KOPT-K1 (cell line): ENCODE data around the gene NRDE2.
"Not testable (repeated sequence)": the region's sequence is repeated elsewhere in the genome, so short reads cannot be mapped to it uniquely, and the experiment has no call there.

Experiments
- H3K27ac ChIP-seq: fragments of 200-600 bp; sonication (generic); 2 replicates; pipeline ENCODE4 v1.5.1; 2016; ENCODE audit warnings: antibody characterized with exemption, mild to moderate bottlenecking, low read depth, low read length; ENCODE audit not compliant: poor library complexity, severe bottlenecking
- H3K36me3 ChIP-seq: fragments of 200-600 bp; sonication (generic); 2 replicates; pipeline ENCODE4 v1.5.1; 2017; ENCODE audit warnings: antibody characterized with exemption, mild to moderate bottlenecking, low read length, moderate library complexity; ENCODE audit not compliant: insufficient read depth
- H3K9me3 ChIP-seq: fragments of 200-600 bp; sonication (generic); 2 replicates; pipeline ENCODE4 v1.5.1; 2017; ENCODE audit warnings: antibody characterized with exemption, low read length, mild to moderate bottlenecking; ENCODE audit not compliant: insufficient read depth, poor library complexity, severe bottlenecking

Gene NRDE2

DNA sequence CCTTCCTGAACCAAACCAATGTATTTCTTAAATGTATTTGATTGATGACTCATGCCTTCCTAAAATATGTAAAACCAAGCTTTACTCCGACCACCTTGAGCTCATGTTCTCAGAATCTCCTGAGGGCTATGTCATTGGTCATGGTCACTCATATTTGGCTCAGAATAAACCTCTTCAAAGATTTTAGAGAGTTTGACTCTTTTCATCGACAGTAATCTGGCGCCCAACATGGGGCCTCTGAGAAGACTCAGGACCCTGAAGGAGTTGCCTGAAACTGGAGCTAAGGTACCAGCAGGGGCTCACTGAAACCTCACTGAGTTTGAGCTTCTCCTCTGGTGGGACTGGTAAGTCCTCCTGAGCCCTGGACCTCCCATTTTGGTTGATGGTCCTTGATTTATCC is 92.6 kb downstream of the NRDE2 start:
- H3K9me3 ChIP-seq: peaks cover 61% of the 10 kb centered on the region
- no peaks in the 10 kb centered on the region for H3K36me3 ChIP-seq
- H3K27ac ChIP-seq: no peak overlapping the region

- Histone ChIP-seq H3K36me3 (no peaks in the 10 kb centered on the region), H3K9me3 (peaks cover 43% of the 10 kb centered on the region), H3K27ac (no peak overlapping the region)
Measured at GRCh38 chr14:90235179-90235976, 96.4 kb downstream of the NRDE2 start.

DNA sequence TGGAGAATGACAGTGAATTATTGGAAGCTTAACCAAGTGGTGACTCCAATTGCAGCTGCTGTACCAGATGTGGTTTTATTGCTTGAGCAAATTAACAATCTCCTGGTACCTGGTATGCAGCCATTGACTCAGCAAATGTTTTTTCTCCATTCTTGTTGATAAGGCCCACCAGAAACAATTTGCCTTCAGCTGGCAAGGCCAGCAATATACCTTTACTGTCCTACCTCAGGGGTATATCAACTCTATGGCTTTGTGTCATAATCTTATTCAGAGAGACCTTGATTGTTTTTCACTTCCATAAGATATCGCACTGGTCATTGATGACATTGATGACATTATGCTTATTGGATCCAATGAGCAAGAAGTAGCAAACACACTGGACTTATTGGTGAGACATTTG is 101.8 kb downstream of the NRDE2 start:
- H3K27ac ChIP-seq, H3K9me3 ChIP-seq: not testable (repeated sequence)

DNA sequence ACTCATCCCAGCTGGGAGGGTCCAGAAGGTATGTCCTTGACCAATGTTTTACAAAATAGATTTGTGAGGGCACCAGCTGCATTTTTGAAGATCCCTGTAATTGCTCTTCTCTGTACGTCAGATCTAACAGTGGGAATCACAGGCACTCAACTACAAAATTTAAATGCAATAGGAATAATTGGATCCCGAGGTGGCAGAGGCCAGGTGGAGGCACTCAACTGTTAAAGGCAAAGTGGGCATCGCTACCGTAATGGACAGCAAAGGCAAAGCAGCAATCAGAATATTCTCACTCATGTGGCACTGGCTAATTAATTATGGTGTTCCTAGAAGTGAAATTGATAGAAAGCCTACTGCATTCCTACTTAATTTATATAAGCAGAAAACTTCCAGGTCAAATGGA is 103.3 kb downstream of the NRDE2 start:
- Histone ChIP-seq H3K9me3 (peaks cover 6% of the 10 kb centered on the region), H3K27ac (no peak overlapping the region), H3K36me3 (no peaks in the 10 kb centered on the region)

More for the DNA sequence above, 101.8 kb downstream of the NRDE2 start:
- H3K36me3 ChIP-seq: not testable (repeated sequence)
